Duodenal mucosa (tissue), 2 donors: ENCODE measurements around the gene POLR3E.

Experiments used
- H3K27ac ChIP-seq: one replicate; pipeline ENCODE4 v1.7.0; 2013; ENCODE audit warnings: low read depth, low read length
- H3K27me3 ChIP-seq, 2 donors: one replicate each; pipeline ENCODE4 v1.7.0; 2013; ENCODE audit warnings: low read length in 2 of 2, control low read depth in 1 of 2; ENCODE audit not compliant: insufficient read depth in 2 of 2, control insufficient read depth in 1 of 2
- H3K36me3 ChIP-seq, 2 donors: one replicate each; pipeline ENCODE4 v1.7.0; 2013; ENCODE audit warnings: low read length in 2 of 2, control low read depth in 1 of 2; ENCODE audit not compliant: insufficient read depth in 2 of 2, control insufficient read depth in 1 of 2
- H3K4me1 ChIP-seq, 2 donors: one replicate each; pipeline ENCODE4 v1.7.0; 2013; ENCODE audit warnings: low read length in 2 of 2, control low read depth in 1 of 2; ENCODE audit not compliant: insufficient read depth in 2 of 2, control insufficient read depth in 1 of 2
- H3K4me3 ChIP-seq, 2 donors: one replicate each; pipeline ENCODE4 v1.7.0; 2013; ENCODE audit warnings: low read length in 2 of 2, low read depth in 1 of 2
- H3K9ac ChIP-seq, 2 donors: one replicate each; pipeline ENCODE4 v1.7.0; 2013; ENCODE audit warnings: low read length in 2 of 2, low read depth in 1 of 2
- H3K9me3 ChIP-seq, 2 donors: one replicate each; pipeline ENCODE4 v1.7.0; 2013; ENCODE audit warnings: low read length in 2 of 2, control low read depth in 1 of 2; ENCODE audit not compliant: control insufficient read depth in 1 of 2

The POLR3E gene

GRCh38 chr16:22316411-22316811 is 19.2 kb downstream of the POLR3E start:
- Histone ChIP-seq H3K27ac (no peak overlapping the region), H3K4me1 (no peaks in the 10 kb centered on the region), H3K4me3 (no peak overlapping the region), H3K9ac (no peak overlapping the region), H3K27me3 (no peaks in the 10 kb centered on the region), H3K36me3 (peaks cover 24 to 75% of the 10 kb centered on the region in 2 donors), H3K9me3 (no peaks in the 10 kb centered on the region)

DNA sequence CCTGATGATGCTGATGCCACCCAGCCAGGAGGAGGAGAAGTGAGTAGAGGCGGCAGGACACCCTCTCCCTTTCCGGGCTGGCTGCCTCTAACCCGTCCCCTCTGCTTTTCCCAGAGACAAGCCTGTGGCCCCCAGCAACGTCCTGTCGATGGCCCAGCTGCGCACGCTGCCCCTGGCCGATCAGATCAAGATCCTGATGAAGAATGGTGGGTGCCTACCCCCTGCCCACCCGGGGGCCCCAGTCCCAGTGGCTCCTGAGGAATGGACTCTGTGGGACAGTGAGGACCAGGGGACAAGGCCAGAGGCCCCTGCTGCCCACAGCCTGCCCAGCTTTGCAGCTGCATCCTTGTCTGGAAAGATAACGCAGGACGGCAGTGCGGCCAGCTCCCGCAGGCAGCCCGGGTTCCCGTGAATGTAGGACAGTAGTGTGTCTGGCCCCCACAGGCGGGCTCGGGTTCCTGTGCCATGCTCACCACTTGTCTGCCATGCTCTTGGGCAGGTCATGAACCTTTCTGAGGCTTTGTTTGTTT is 19.9 kb downstream of the POLR3E start:
- Histone ChIP-seq H3K36me3 (peaks cover 28 to 75% of the 10 kb centered on the region in 2 donors), H3K9ac (no peak overlapping the region), H3K27ac (no peak overlapping the region), H3K9me3 (no peaks in the 10 kb centered on the region), H3K4me1 (no peaks in the 10 kb centered on the region), H3K27me3 (no peaks in the 10 kb centered on the region), H3K4me3 (no peak overlapping the region)

- H3K27me3 ChIP-seq: no peaks in the 10 kb centered on the region
- no peak overlapping the region for H3K27ac ChIP-seq
- no peak overlapping the region for H3K9ac ChIP-seq
- no peaks in the 10 kb centered on the region for H3K9me3 ChIP-seq
- H3K4me1 ChIP-seq: no peaks in the 10 kb centered on the region
- no peak overlapping the region for H3K4me3 ChIP-seq
- peaks cover 28 to 78% of the 10 kb centered on the region in 2 donors for H3K36me3 ChIP-seq
These were observed 20.4 kb downstream of the POLR3E start for GRCh38 chr16:22317625-22318024.

GRCh38 chr16:22318690-22319358 is 21.6 kb downstream of the POLR3E start:
- no peak overlapping the region for H3K4me3 ChIP-seq
- H3K9me3 ChIP-seq: no peaks in the 10 kb centered on the region
- no peaks in the 10 kb centered on the region for H3K27me3 ChIP-seq
- H3K27ac ChIP-seq: no peak overlapping the region
- H3K4me1 ChIP-seq: no peaks in the 10 kb centered on the region
- no peak overlapping the region for H3K9ac ChIP-seq
- H3K36me3 ChIP-seq: peaks cover 20 to 79% of the 10 kb centered on the region in 2 donors

- Histone ChIP-seq H3K27me3 (no peaks in the 10 kb centered on the region), H3K4me3 (no peak overlapping the region), H3K4me1 (no peaks in the 10 kb centered on the region), H3K36me3 (peaks cover 27 to 83% of the 10 kb centered on the region in 2 donors), H3K9ac (no peak overlapping the region), H3K9me3 (no peaks in the 10 kb centered on the region), H3K27ac (no peak overlapping the region)
These were observed 23.5 kb downstream of the POLR3E start for GRCh38 chr16:22320572-22321339.

DNA sequence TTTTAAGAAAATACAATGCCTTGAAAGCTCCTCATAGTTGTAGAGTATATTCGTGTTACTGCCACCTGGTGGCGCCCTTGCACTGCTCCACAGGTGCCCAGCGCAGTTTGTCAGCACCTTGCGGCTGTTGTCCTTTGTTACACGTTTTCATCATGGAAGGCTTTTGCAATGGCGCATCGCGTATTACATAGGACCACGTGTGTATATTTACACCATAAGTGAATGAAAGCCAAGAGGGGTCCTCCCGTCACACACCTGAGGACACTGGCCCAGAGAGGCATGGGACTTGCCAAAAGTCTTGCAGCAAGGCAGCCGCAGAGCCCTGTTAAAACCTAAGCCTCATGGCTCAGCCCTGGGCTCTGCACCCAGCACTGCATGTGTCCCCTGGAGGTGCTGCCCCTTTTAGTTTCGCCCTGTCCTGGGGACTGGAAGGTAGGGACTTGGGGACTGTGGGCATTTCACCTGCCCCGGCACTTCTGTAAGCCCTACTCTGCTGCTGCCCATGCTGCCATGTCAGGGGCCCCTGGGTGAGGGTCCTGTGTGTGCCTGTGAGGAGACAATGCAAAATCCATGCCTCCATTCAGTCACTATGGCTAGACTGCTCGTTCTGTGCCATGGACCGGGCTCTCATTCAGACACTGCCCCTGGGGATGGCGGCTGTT is 24.3 kb downstream of the POLR3E start:
- Histone ChIP-seq H3K9me3 (no peaks in the 10 kb centered on the region), H3K27ac (no peak overlapping the region), H3K27me3 (no peaks in the 10 kb centered on the region), H3K36me3 (peaks cover 27 to 81% of the 10 kb centered on the region in 2 donors), H3K4me1 (peaks cover 0 to 2% of the 10 kb centered on the region in 2 donors), H3K4me3 (no peak overlapping the region), H3K9ac (no peak overlapping the region)

DNA sequence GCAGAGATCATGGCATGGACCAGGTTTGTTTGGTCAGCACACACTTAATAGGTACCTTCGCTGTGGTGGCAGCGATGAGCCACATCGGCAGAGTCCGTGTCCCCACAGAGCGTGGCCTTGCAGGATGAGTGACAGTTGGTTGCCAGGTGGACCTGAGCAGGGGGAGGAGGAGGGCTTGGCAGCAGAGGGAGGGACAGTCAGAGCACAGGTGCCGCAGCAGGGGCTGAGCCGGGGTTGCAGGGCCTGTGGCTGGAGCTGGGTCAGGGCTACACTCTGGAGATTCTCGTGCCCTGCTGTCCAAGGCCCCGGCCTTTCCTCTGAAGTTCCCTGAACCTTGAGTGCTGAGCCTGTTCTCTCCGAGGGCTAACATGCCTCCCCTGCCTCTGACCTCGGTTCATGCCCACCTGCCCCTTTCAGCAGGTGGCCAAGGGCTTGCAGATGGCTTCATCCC is 24.8 kb downstream of the POLR3E start:
- Histone ChIP-seq H3K9me3 (no peaks in the 10 kb centered on the region), H3K27me3 (no peaks in the 10 kb centered on the region), H3K4me3 (no peak overlapping the region), H3K27ac (no peak overlapping the region), H3K36me3 (peaks cover 25 to 81% of the 10 kb centered on the region in 2 donors), H3K9ac (no peak overlapping the region), H3K4me1 (peaks cover 0 to 3% of the 10 kb centered on the region in 2 donors)

GRCh38 chr16:22322741-22323140 is 25.5 kb downstream of the POLR3E start:
- Histone ChIP-seq H3K36me3 (peaks cover 21 to 81% of the 10 kb centered on the region in 2 donors), H3K9me3 (no peaks in the 10 kb centered on the region), H3K27ac (no peak overlapping the region), H3K27me3 (no peaks in the 10 kb centered on the region), H3K4me3 (no peak overlapping the region), H3K9ac (no peak overlapping the region), H3K4me1 (peaks cover 0 to 3% of the 10 kb centered on the region in 2 donors)

- H3K36me3 ChIP-seq: peaks cover 26 to 82% of the 10 kb centered on the region in 2 donors
- H3K27ac ChIP-seq: no peak overlapping the region
- no peak overlapping the region for H3K4me3 ChIP-seq
- peaks cover 0 to 3% of the 10 kb centered on the region in 2 donors for H3K4me1 ChIP-seq
- H3K9ac ChIP-seq: no peak overlapping the region
- no peaks in the 10 kb centered on the region for H3K27me3 ChIP-seq
- H3K9me3 ChIP-seq: no peaks in the 10 kb centered on the region
These were observed 26.2 kb downstream of the POLR3E start for GRCh38 chr16:22323173-22323958.
